WTC11 (cell line): ENCODE data around the gene SBK1. TPM values are rescaled to one million over a fixed set of nuclear protein-coding genes. Genes with fewer than 3 reads are reported as not detected.

Experiments
- ATAC-seq: fragments of 200-7000 bp; cut with Tn5 transposase; 2 replicates; pipeline ENCODE4 v1.10.0; 2021; ENCODE audit warnings: mild to moderate bottlenecking, moderate library complexity
- CTCF ChIA-PET: fragments of 300-600 bp; sonication (Branson Sonifier 250); formaldehyde crosslinking; loops from one replicate; lab custom pipeline; 2021; ENCODE audit warnings: antibody characterized with exemption; lab: Charles Lee
- POLR2A ChIA-PET: fragments of 350-600 bp; sonication (Branson Sonifier 250); formaldehyde crosslinking; loops from one replicate; lab custom pipeline; 2021; ENCODE audit warnings: antibody characterized with exemption; lab: Charles Lee
- DNase-seq: peaks from one replicate; pipeline ENCODE4 v3.0.0; 2021; ENCODE audit warnings: low spot score
- H3K27ac Mint-ChIP-seq: 2 replicates; pipeline ENCODE4 v1.8.0; 2021; ENCODE audit warnings: mixed read lengths
- H3K27me3 Mint-ChIP-seq: 2 replicates; pipeline ENCODE4 v1.8.0; 2021; ENCODE audit warnings: low read depth, mild to moderate bottlenecking, moderate library complexity, mixed read lengths
- H3K36me3 Mint-ChIP-seq: 2 replicates; pipeline ENCODE4 v1.8.0; 2021; ENCODE audit warnings: mixed read lengths
- H3K4me1 Mint-ChIP-seq: 2 replicates; pipeline ENCODE4 v1.8.0; 2022; ENCODE audit warnings: mixed read lengths
- H3K4me3 Mint-ChIP-seq: 2 replicates; pipeline ENCODE4 v1.8.0; 2021; ENCODE audit warnings: mild to moderate bottlenecking, moderate library complexity, mixed read lengths
- H3K9me3 Mint-ChIP-seq: 2 replicates; pipeline ENCODE4 v1.8.0; 2021; ENCODE audit warnings: mixed read lengths
- ATF2 ChIP-seq: sonication (generic); formaldehyde crosslinking; IDR thresholded peaks from 2 replicates; pipeline ENCODE4 v1.8.1; 2022; ENCODE audit warnings: low read depth, missing genetic modification reagents, borderline replicate concordance
- CBFB ChIP-seq: sonication (generic); formaldehyde crosslinking; IDR thresholded peaks from 2 replicates; pipeline ENCODE4 v1.8.1; 2022; ENCODE audit warnings: mild to moderate bottlenecking, low read depth, missing genetic modification reagents
- CTCF ChIP-seq: fragments of 200-600 bp; IDR thresholded peaks from 2 replicates; pipeline ENCODE4 v1.8.0; 2022; ENCODE audit warnings: antibody characterized with exemption
- E2F1 ChIP-seq: sonication (generic); formaldehyde crosslinking; IDR thresholded peaks from 2 replicates; pipeline ENCODE4 v1.8.0; 2022; ENCODE audit warnings: mild to moderate bottlenecking, missing genetic modification reagents
- EMX1 ChIP-seq: fragments of 250-450 bp; sonication (Bioruptor Pico); IDR thresholded peaks from 2 replicates; pipeline ENCODE4 v1.8.0; 2021; ENCODE audit warnings: mild to moderate bottlenecking
- FOXJ3 ChIP-seq: sonication (generic); formaldehyde crosslinking; IDR thresholded peaks from 2 replicates; pipeline ENCODE4 v1.9.0; 2021; ENCODE audit warnings: missing genetic modification reagents, mild to moderate bottlenecking, borderline replicate concordance
- FOXP1 ChIP-seq: sonication (generic); formaldehyde crosslinking; IDR thresholded peaks from 2 replicates; pipeline ENCODE4 v1.8.0; 2022; ENCODE audit warnings: missing genetic modification reagents, mild to moderate bottlenecking, moderate library complexity, borderline replicate concordance
- GABPB1 ChIP-seq: sonication (generic); formaldehyde crosslinking; IDR thresholded peaks from 2 replicates; pipeline ENCODE4 v1.8.1; 2023; ENCODE audit warnings: mild to moderate bottlenecking, missing genetic modification reagents
- MXD4 ChIP-seq: fragments of 250-450 bp; sonication (Bioruptor Pico); IDR thresholded peaks from 2 replicates; pipeline ENCODE4 v1.8.0; 2021; ENCODE audit warnings: mild to moderate bottlenecking, moderate library complexity, borderline replicate concordance
- MYBL2 ChIP-seq: sonication (generic); formaldehyde crosslinking; IDR thresholded peaks from 2 replicates; pipeline ENCODE4 v1.8.1; 2023; ENCODE audit warnings: mild to moderate bottlenecking, moderate library complexity, missing genetic modification reagents
- NFATC4 ChIP-seq: fragments of 250-450 bp; sonication (Bioruptor Pico); IDR thresholded peaks from 2 replicates; pipeline ENCODE4 v1.9.0; 2021; ENCODE audit warnings: mild to moderate bottlenecking
- TP53 ChIP-seq: sonication (generic); formaldehyde crosslinking; IDR thresholded peaks from 2 replicates; pipeline ENCODE4 v1.8.1; 2023; ENCODE audit warnings: mild to moderate bottlenecking, missing genetic modification reagents
- ZNF121 ChIP-seq: sonication (generic); formaldehyde crosslinking; IDR thresholded peaks from 2 replicates; pipeline ENCODE4 v1.8.0; 2023; ENCODE audit warnings: missing genetic modification reagents
- ZNF138 ChIP-seq: sonication (generic); formaldehyde crosslinking; conservative IDR thresholded peaks from 2 replicates; pipeline ENCODE4 v1.8.1; 2022; ENCODE audit warnings: mild to moderate bottlenecking, moderate library complexity, missing genetic modification reagents
- ZNF232 ChIP-seq: sonication (generic); formaldehyde crosslinking; IDR thresholded peaks from 2 replicates; pipeline ENCODE4 v1.8.0; 2022; ENCODE audit warnings: mild to moderate bottlenecking, missing genetic modification reagents
- ZNF416 ChIP-seq: fragments of 250-450 bp; sonication (Bioruptor Pico); IDR thresholded peaks from 2 replicates; pipeline ENCODE4 v1.9.0; 2021; ENCODE audit warnings: mild to moderate bottlenecking, inconsistent platforms
- ZNF512 ChIP-seq: sonication (generic); formaldehyde crosslinking; IDR thresholded peaks from 2 replicates; pipeline ENCODE4 v1.8.1; 2022; ENCODE audit warnings: missing genetic modification reagents, borderline replicate concordance
- total RNA-seq: library from RNA; stranded (reverse); gene quantifications from 3 replicates; pipeline ENCODE4 v1.2.3, GENCODE V29; 2021
- TF ChIP-seq, protein P1 (sequence below): fragments of 250-450 bp; sonication (Bioruptor Pico); IDR thresholded peaks from 2 replicates; pipeline ENCODE4 v1.8.0; 2021; ENCODE audit warnings: mild to moderate bottlenecking
- TF ChIP-seq, protein P2 (sequence below): fragments of 250-450 bp; sonication (Bioruptor Pico); IDR thresholded peaks from 2 replicates; pipeline ENCODE4 v1.9.0; 2021; ENCODE audit warnings: moderate library complexity, mild to moderate bottlenecking, inconsistent platforms, borderline replicate concordance
- TF ChIP-seq, protein P3 (sequence below): sonication (generic); formaldehyde crosslinking; IDR thresholded peaks from 2 replicates; pipeline ENCODE4 v1.8.1; 2023; ENCODE audit warnings: mild to moderate bottlenecking, missing genetic modification reagents

The SBK1 gene
- total RNA-seq, 1 experiment from 2014 or later, result 85.7 TPM

DNA sequence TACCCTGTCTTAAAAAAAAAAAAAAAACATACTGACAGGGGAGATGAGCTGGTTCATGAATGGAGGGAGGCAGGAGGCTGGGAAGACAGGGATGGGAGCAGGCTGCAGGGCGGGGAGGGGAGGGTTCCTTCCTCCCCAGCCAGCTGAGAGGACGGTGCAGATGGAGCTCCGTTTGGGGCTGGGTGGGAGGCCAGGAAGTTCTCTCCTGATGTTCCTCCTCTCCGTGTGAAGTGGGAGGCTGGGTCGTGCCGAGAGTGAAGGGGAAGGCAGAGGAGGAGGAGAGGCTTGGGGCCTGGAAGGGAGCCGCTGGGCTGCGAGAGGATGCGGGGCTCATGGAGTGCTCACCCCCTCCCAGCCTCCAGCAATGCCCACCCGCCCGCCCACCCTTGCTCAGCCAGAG, 21.3 kb downstream of the SBK1 start (continued):
- no peak for TF ChIP-seq GABPB1 (CRISPR knock-in tag)
- no peak for TF ChIP-seq NFATC4 (CRISPR knock-in tag)
- no peak for TF ChIP-seq E2F1 (CRISPR knock-in tag)

- Mint-ChIP-seq H3K4me3 (no peak overlapping the region), H3K9me3 (no peaks in the 10 kb centered on the region), H3K36me3 (peaks cover 25% of the 10 kb centered on the region), H3K27ac (no peak overlapping the region), H3K27me3 (no peaks in the 10 kb centered on the region), H3K4me1 (no peaks in the 10 kb centered on the region)
- POLR2A ChIA-PET, result interaction anchor here (1.0 kb wide), 1 partner anchor 23 kb away, joined by 3 read pairs; no protein-coding TSS in a partner anchor
- CTCF ChIA-PET, result interaction anchor here (0.9 to 2.4 kb wide), 10 partner anchors 9 to 38 kb away, joined by 3 to 41 read pairs (median 11); partner anchors contain the start of gene SBK1
- no peak for DNase-seq
- TF ChIP-seq ATF2 (CRISPR knock-in tag) (no peak), ZNF512 (CRISPR knock-in tag) (no peak), GABPB1 (CRISPR knock-in tag) (peak; percentile 81)
- TF ChIP-seq, protein P1, sequence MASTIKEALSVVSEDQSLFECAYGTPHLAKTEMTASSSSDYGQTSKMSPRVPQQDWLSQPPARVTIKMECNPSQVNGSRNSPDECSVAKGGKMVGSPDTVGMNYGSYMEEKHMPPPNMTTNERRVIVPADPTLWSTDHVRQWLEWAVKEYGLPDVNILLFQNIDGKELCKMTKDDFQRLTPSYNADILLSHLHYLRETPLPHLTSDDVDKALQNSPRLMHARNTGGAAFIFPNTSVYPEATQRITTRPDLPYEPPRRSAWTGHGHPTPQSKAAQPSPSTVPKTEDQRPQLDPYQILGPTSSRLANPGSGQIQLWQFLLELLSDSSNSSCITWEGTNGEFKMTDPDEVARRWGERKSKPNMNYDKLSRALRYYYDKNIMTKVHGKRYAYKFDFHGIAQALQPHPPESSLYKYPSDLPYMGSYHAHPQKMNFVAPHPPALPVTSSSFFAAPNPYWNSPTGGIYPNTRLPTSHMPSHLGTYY, result no peak
- TF ChIP-seq, all 79 proteins: peak for 1
- ATAC-seq, result no peak
Observed at GRCh38 chr16:28316054-28316453, 23.7 kb downstream of the SBK1 start.

GRCh38 chr16:28317040-28317880, 24.9 kb downstream of the SBK1 start:
- Mint-ChIP-seq H3K4me1 (no peaks in the 10 kb centered on the region), H3K27ac (no peak overlapping the region), H3K27me3 (no peaks in the 10 kb centered on the region), H3K36me3 (peaks cover 22% of the 10 kb centered on the region), H3K4me3 (no peak overlapping the region), H3K9me3 (no peaks in the 10 kb centered on the region)
- ATAC-seq (peak; percentile 72), DNase-seq (peak; percentile 84)
- ChIA-PET CTCF (interaction anchor here (0.6 to 2.4 kb wide), 16 partner anchors 8 to 217 kb away, joined by 3 to 41 read pairs (median 6); partner anchors contain the start of gene SBK1), POLR2A (interaction anchor here (0.5 to 0.6 kb wide), 3 partner anchors 19 to 1208 kb away, joined by 3 to 6 read pairs (median 3); no protein-coding TSS in a partner anchor)
- TF ChIP-seq EMX1, result no peak
- TF ChIP-seq, protein P2, sequence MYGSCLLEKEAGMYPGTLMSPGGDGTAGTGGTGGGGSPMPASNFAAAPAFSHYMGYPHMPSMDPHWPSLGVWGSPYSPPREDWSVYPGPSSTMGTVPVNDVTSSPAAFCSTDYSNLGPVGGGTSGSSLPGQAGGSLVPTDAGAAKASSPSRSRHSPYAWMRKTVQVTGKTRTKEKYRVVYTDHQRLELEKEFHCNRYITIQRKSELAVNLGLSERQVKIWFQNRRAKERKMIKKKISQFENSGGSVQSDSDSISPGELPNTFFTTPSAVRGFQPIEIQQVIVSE (CRISPR knock-in tag), result no peak
- TF ChIP-seq MXD4 (CRISPR knock-in tag), result no peak
- TF ChIP-seq CTCF, result peak; percentile 84
- no peak for TF ChIP-seq CBFB
- no peak for TF ChIP-seq ZNF138 (CRISPR knock-in tag)
- TF ChIP-seq, protein P3, sequence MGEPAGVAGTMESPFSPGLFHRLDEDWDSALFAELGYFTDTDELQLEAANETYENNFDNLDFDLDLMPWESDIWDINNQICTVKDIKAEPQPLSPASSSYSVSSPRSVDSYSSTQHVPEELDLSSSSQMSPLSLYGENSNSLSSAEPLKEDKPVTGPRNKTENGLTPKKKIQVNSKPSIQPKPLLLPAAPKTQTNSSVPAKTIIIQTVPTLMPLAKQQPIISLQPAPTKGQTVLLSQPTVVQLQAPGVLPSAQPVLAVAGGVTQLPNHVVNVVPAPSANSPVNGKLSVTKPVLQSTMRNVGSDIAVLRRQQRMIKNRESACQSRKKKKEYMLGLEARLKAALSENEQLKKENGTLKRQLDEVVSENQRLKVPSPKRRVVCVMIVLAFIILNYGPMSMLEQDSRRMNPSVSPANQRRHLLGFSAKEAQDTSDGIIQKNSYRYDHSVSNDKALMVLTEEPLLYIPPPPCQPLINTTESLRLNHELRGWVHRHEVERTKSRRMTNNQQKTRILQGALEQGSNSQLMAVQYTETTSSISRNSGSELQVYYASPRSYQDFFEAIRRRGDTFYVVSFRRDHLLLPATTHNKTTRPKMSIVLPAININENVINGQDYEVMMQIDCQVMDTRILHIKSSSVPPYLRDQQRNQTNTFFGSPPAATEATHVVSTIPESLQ (CRISPR knock-in tag), result no peak
- 0 out of 2 replicates have a peak, but pooled peaks have one; percentile 53 for TF ChIP-seq ZNF121 (CRISPR knock-in tag)
- TF ChIP-seq ZNF416 (CRISPR knock-in tag), result no peak
- TF ChIP-seq TP53 (CRISPR knock-in tag), result no peak
- TF ChIP-seq ZNF232 (CRISPR knock-in tag), result no peak
- TF ChIP-seq MYBL2, result no peak
- TF ChIP-seq FOXP1 (CRISPR knock-in tag), result no peak
- no peak for TF ChIP-seq FOXJ3
